Islet precursor cell (in vitro differentiated cells): ENCODE measurements around the gene SLC9A7.

Experiments
- DNase-seq: peaks from one replicate; pipeline ENCODE4 v3.0.0-alpha.2; 2018

SLC9A7 gene

DNA sequence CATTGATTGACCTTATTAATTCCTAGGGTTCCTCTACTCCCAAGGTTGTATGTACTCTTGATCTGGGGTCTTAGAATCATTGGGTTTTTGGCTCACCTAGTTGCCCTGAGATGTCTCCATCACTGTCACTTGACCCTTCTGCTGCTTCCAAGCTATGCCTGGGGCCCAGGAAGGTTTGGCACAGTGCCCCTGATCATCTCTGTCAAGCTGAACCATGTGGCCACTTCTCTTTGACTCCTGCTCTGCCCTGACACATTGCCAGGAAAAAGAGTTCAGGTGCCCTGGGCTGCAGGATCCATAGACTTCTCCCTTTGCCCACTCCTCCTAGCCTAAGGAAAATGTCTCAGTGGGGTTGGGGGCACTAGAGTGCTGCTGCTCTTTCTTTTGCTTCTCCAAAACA, 189.3 kb downstream of the SLC9A7 start:
- DNase-seq, result no peak

DNA sequence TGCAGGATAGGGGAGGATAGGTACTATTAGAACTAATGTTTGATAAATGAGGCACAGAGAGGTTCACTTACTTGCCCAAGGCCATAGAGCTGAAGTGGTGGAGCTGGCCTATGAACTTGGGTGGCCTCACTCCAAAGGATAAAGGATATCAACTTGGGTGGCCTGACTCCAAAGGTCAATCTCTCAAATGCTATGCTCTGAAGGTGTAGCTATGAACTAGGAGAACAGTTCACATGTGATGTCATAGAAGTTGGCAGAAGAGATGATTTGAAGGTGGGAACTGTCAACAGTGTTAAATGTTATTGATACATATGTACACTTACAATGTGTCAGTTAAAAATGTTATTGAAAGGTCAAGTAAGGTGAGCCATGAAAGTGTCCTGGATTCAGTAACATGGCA, 191.5 kb downstream of the SLC9A7 start:
- no peak for DNase-seq

DNA sequence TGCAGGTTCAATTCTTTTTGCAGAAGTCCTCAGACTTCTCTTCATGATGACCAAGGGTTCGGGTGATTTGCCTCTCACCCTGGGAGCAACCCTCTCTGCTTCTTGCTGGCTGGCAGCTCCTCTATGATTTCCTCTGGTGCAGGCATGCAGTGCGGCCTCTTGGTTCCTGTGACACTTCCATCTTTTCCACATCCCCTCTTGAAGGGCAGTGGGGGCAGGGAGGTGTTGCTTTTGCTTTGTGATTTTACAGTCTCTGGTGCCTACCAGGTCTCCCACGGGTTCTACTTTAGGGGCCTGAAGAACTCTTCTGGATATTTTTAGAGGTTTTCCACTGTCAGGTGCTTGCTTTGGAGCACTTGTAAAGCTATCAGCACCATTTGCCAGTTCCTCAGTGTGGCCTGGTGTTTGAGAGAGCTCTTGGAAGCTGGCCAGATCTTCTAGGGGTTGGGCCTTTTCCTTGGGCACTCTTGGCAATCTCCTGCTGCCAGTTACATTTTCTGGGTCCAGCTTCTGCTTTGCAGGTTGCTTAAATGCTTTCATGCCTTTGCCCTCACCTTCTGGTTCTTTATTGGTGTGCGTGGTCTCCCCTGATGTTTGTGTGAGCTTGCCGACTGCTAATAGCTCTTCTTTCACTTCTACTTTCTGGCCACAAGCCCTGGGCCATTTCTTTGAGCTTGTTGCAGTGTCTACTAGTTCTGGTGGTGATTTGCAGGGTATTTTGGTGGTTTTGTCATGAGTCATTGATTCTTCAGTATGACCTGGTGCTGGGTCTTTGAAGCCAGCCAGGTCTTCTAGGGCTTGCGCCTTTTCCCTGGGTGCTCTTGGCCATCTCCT, 196.9 kb downstream of the SLC9A7 start:
- DNase-seq, result no peak

DNA sequence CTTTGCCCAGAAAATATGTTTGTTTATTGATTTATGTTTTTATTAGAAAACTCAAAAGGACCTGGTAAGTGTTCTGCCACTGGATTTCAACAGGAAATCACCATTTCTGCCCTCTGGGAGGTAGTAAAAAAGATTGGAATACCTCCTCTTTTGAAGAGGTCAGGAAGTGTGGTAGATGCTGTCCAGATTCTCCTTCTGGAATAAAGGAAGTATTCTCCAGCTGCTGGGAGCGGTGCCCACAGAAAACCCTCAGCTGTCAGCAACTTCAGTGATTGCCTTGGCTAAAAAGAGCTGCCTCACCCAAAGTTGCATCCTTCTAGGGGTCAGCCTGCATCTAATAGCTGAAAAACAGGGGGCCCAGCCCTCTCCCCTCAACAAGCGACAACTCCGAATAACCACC, 199.9 kb downstream of the SLC9A7 start:
- DNase-seq, result no peak

DNA sequence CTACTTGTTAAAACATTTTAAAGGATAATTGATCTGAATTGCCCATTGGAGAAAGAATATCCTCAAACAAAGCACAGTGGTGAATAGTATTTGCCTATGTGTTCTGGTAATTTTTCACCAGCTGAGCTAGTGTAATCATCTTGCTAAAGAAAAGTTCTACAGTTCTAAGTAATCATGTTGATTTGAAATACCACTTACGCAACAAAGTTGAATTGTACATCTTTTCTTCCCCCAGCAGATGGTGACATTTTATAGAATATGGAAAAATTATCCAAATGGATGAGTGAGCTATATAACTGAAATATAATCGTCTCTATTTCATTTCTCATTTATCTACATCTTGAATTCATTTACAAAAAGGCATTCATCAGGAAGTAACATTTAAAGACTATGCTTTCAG, 204.0 kb downstream of the SLC9A7 start:
- no peak for DNase-seq

DNA sequence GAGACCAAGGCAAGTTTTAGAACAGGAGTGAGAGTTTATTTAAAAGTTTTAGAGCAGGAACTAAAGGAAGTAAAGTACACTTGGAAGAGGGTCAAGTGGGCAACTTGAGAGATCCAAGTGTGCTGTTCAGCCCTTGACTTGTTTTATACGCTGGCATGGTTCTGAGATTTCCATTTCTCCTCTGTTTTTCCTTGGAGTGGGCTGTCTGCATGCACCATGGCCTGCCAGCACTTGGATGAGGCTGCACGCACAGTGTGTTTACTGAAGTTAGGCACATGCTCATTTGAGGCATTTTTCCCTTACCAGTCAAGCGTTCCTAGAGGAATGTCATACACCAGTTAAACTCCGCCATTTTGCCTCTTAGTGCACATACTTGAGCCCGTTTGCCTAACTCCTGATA, 205.0 kb downstream of the SLC9A7 start:
- no peak for DNase-seq

DNA sequence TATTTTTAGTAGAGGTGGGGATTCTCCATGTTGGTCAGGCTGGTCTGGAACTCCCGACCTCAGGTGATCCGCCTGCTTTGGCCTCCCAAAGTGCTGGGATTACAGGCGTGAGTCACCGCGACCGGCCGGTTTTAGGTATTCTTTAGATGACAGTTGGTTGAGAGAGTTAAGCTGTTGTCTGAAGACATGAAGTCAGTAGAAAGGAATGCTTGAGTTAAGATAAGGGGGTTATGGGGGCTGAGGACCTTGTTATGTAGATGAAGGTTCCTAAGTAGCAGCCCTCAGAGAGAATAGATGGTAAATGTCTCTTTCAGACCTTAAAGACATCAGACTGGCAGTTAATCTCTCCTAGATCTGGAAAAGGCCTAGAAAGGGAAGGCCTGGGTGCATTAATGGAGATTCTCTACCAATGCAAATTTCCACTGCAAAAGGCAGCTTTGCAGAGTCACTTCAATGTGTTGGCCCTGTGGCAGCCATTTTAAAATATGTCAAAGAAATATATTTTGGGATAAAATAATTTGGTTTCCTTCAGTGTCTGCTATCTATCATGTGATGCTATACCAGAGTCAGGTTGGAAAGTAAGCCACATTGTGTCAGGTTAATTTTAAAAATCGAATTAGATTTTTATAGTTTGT, 207.3 kb downstream of the SLC9A7 start:
- DNase-seq, result peak; percentile 89

DNA sequence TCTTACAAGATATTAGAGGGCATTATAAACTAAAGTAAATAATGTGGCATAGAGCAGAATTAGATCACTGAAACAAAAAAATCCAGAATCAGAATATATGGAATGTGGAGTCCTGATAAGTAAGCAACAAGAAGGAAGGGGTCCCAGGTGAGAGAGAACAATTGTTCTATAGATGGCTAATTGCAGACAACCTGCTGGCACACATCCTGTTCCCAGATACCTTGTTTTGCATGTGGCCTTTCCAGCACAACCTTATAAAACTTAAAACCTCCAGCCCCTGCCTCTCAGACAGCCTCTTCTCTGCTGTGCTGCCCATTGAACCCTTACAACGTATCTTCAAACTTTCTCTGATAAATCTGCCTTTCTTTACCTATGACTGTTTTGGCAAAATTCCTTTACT, 209.0 kb downstream of the SLC9A7 start:
- no peak for DNase-seq
